ENCODE data around the gene YIF1A.
"Not testable (repeated sequence)": the region's sequence is repeated elsewhere in the genome, so short reads cannot be mapped to it uniquely, and the experiment has no call there.

GRCh38 chr11:66320289-66320688 is 31.3 kb upstream of the YIF1A start:
- TF ChIP-seq CTCF, POLR2A, POLR2AphosphoS5 (IDR thresholded peaks at IDR 0.05): not testable (repeated sequence)
